ENCODE measurements around the gene PHB1. TPM values are rescaled to one million over a fixed set of nuclear protein-coding genes. Genes with fewer than 3 reads are reported as not detected.

The PHB1 gene
- polyA plus RNA-seq, 1 donor (not counting 4 experiments of a cell fraction or from before 2014, with no cell fraction given): 395 TPM

DNA sequence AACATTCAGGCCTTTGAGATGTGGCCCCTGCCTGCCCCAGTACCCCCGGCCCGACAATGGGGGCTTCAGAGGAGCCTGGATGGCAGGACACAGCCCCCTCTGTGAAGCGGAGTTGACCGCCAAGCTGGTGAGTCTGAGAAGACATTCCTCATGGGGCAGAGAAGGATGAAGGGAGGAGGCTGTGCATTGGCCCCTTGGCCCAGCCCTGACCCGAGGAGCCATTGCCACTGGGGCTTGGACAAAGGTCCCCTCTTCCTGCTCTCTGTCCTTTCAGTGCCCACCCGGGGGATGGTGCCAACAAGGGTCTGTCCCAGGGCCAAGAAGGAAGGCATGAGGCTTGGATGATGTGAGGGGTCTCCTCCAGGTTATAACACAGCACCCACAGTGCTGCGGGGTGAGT lies 30.9 kb upstream of the PHB1 start:
- TF ChIP-seq CTCF (optimal IDR thresholded peaks at IDR 0.05 in 1 of 3, IDR thresholded peaks at IDR 0.05 in 1 of 3, conservative IDR thresholded peaks at IDR 0.05 in 1 of 3; ENCODE audit: extremely low read depth in 1 of 3, insufficient read depth in 2 of 3, low read length in 3 of 3): no peak
- no peak for TF ChIP-seq EZH2 (IDR thresholded peaks at IDR 0.05; ENCODE audit: low read length)
- no peaks in the 10 kb centered on the region for H3K79me2 ChIP-seq (ENCODE audit: control insufficient read depth, insufficient read depth, low read length)
- no peak overlapping the region for H2AFZ ChIP-seq (ENCODE audit: control insufficient read depth, low read length)
- H3K4me1 ChIP-seq (ENCODE audit: control insufficient read depth, extremely low read depth, insufficient read depth, low read length): peaks cover 17% of the 10 kb centered on the region
- no peaks in the 10 kb centered on the region for H3K9me1 ChIP-seq (ENCODE audit: control insufficient read depth, extremely low read depth, insufficient read depth, low read length)
- no peaks in the 10 kb centered on the region for H3K36me3 ChIP-seq (ENCODE audit: control insufficient read depth in 2 of 2, extremely low read depth in 1 of 2, insufficient read depth in 2 of 2, low read length in 2 of 2)
- H3K27ac ChIP-seq (ENCODE audit: control insufficient read depth, insufficient read depth, low read length): no peak overlapping the region
- no peak for DNase-seq (ENCODE audit: low read depth, low spot score)
- dilution Hi-C loops (cut with MboI; ENCODE audit: extremely low pct_ligation_motif_present, low sequenced_read_pairs): no loop called here
- no peaks in the 10 kb centered on the region for H4K20me1 ChIP-seq (ENCODE audit: control insufficient read depth, extremely low read depth, insufficient read depth, low read length)
- H3K9ac ChIP-seq (ENCODE audit: control insufficient read depth, extremely low read depth, insufficient read depth, low read length): no peak overlapping the region
- H3K9me3 ChIP-seq (ENCODE audit: control insufficient read depth, low read depth, low read length): no peaks in the 10 kb centered on the region
- H3K27me3 ChIP-seq (ENCODE audit: control insufficient read depth, extremely low read depth, insufficient read depth, low read length): peaks cover 32% of the 10 kb centered on the region
- no peak overlapping the region for H3K4me3 ChIP-seq (ENCODE audit: control insufficient read depth in 2 of 3, extremely low read depth in 1 of 3, insufficient read depth in 2 of 3, low read depth in 1 of 3, low read length in 3 of 3)
- no peak for FAIRE-seq
- no peak overlapping the region for H3K4me2 ChIP-seq (ENCODE audit: control insufficient read depth, extremely low read depth, insufficient read depth, low read depth, low read length)

GRCh38 chr17:49444384-49444783 lies 29.7 kb upstream of the PHB1 start:
- FAIRE-seq (no peak), DNase-seq (ENCODE audit: low read depth, low spot score) (no peak)
- TF ChIP-seq EZH2 (IDR thresholded peaks at IDR 0.05; ENCODE audit: low read length): no peak
- TF ChIP-seq CTCF (optimal IDR thresholded peaks at IDR 0.05 in 1 of 3, IDR thresholded peaks at IDR 0.05 in 1 of 3, conservative IDR thresholded peaks at IDR 0.05 in 1 of 3; ENCODE audit: extremely low read depth in 1 of 3, insufficient read depth in 2 of 3, low read length in 3 of 3): no peak
- dilution Hi-C loops (cut with MboI; ENCODE audit: extremely low pct_ligation_motif_present, low sequenced_read_pairs): no loop called here
- H3K4me1 ChIP-seq (ENCODE audit: control insufficient read depth, extremely low read depth, insufficient read depth, low read length): peaks cover 9% of the 10 kb centered on the region
- H4K20me1 ChIP-seq (ENCODE audit: control insufficient read depth, extremely low read depth, insufficient read depth, low read length): no peaks in the 10 kb centered on the region
- H3K4me3 ChIP-seq (ENCODE audit: control insufficient read depth in 2 of 3, extremely low read depth in 1 of 3, insufficient read depth in 2 of 3, low read depth in 1 of 3, low read length in 3 of 3): no peak overlapping the region
- no peaks in the 10 kb centered on the region for H3K9me3 ChIP-seq (ENCODE audit: control insufficient read depth, low read depth, low read length)
- no peak overlapping the region for H3K27ac ChIP-seq (ENCODE audit: control insufficient read depth, insufficient read depth, low read length)
- H3K36me3 ChIP-seq (ENCODE audit: control insufficient read depth in 2 of 2, extremely low read depth in 1 of 2, insufficient read depth in 2 of 2, low read length in 2 of 2): no peaks in the 10 kb centered on the region
- no peak overlapping the region for H3K4me2 ChIP-seq (ENCODE audit: control insufficient read depth, extremely low read depth, insufficient read depth, low read depth, low read length)
- no peak overlapping the region for H3K9ac ChIP-seq (ENCODE audit: control insufficient read depth, extremely low read depth, insufficient read depth, low read length)
- H2AFZ ChIP-seq (ENCODE audit: control insufficient read depth, low read length): no peak overlapping the region
- H3K27me3 ChIP-seq (ENCODE audit: control insufficient read depth, extremely low read depth, insufficient read depth, low read length): peaks cover 42% of the 10 kb centered on the region
- no peaks in the 10 kb centered on the region for H3K9me1 ChIP-seq (ENCODE audit: control insufficient read depth, extremely low read depth, insufficient read depth, low read length)
- H3K79me2 ChIP-seq (ENCODE audit: control insufficient read depth, insufficient read depth, low read length): no peaks in the 10 kb centered on the region

All from keratinocyte (primary cell).